OCI-LY1 (cell line): ENCODE data around the gene DMD.

Source experiments
- H2AFZ ChIP-seq: fragments of 200-600 bp; sonication (generic), shearing (Covaris generic); 2 replicates; pipeline ENCODE4 v1.6.0; 2014; ENCODE audit warnings: antibody characterized with exemption, mild to moderate bottlenecking, low read length
- H3F3A ChIP-seq: fragments of 200-600 bp; sonication (generic), shearing (Covaris generic); 2 replicates; pipeline ENCODE4 v1.6.0; 2014; ENCODE audit warnings: mild to moderate bottlenecking, antibody characterized with exemption, low read length, moderate library complexity; ENCODE audit not compliant: insufficient read depth
- H3K27ac ChIP-seq: fragments of 200-600 bp; sonication (generic); 2 replicates; pipeline ENCODE4 v1.5.1; 2014; ENCODE audit warnings: low read length, mixed run types, mild to moderate bottlenecking, low read depth; ENCODE audit not compliant: poor library complexity, severe bottlenecking
- H3K27me3 ChIP-seq: fragments of 200-600 bp; sonication (generic); 2 replicates; pipeline ENCODE4 v1.6.0; 2014; ENCODE audit warnings: antibody characterized with exemption, mild to moderate bottlenecking, low read length, moderate library complexity; ENCODE audit not compliant: insufficient read depth
- H3K36me3 ChIP-seq: fragments of 200-600 bp; sonication (generic); 2 replicates; pipeline ENCODE4 v1.6.1; 2014; ENCODE audit warnings: mild to moderate bottlenecking, antibody characterized with exemption, low read length, moderate library complexity, mixed read lengths; ENCODE audit not compliant: insufficient read depth
- H3K4me1 ChIP-seq: fragments of 200-600 bp; sonication (generic); 2 replicates; pipeline ENCODE4 v1.5.1; 2014; ENCODE audit warnings: mild to moderate bottlenecking, low read length, moderate library complexity; ENCODE audit not compliant: insufficient read depth, severe bottlenecking
- H3K4me2 ChIP-seq: fragments of 200-600 bp; sonication (generic), shearing (Covaris generic); 2 replicates; pipeline ENCODE4 v1.6.1; 2014; ENCODE audit warnings: low read length
- H3K4me3 ChIP-seq: fragments of 200-600 bp; sonication (generic); 2 replicates; pipeline ENCODE4 v1.5.1; 2014; ENCODE audit warnings: low read length, low read depth, mild to moderate bottlenecking, mixed read lengths; ENCODE audit not compliant: poor library complexity, severe bottlenecking
- H3K79me2 ChIP-seq: fragments of 200-600 bp; shearing (Covaris generic); 2 replicates; pipeline ENCODE4 v1.6.1; 2016; ENCODE audit warnings: mixed run types, low read length, mixed read lengths; ENCODE audit not compliant: insufficient read depth
- H3K9ac ChIP-seq: fragments of 200-600 bp; sonication (generic), shearing (Covaris generic); 2 replicates; pipeline ENCODE4 v1.6.1; 2014; ENCODE audit warnings: mild to moderate bottlenecking, low read length, mixed read lengths
- H3K9me2 ChIP-seq: fragments of 200-600 bp; sonication (generic), shearing (Covaris generic); 2 replicates; pipeline ENCODE4 v1.6.1; 2014; ENCODE audit warnings: low read depth, mild to moderate bottlenecking, low read length, mixed read lengths
- H3K9me3 ChIP-seq: fragments of 200-600 bp; shearing (Covaris generic); 2 replicates; pipeline ENCODE4 v1.6.1; 2014; ENCODE audit warnings: low read length, mixed read lengths
- H4K20me1 ChIP-seq: fragments of 200-600 bp; sonication (generic), shearing (Covaris generic); 2 replicates; pipeline ENCODE4 v1.6.0; 2016; ENCODE audit warnings: mild to moderate bottlenecking, low read length; ENCODE audit not compliant: insufficient read depth
- CTCF ChIP-seq: fragments of 200-600 bp; sonication (generic), shearing (Covaris generic); IDR thresholded peaks from 2 replicates; pipeline ENCODE4 v1.5.1; 2017; ENCODE audit warnings: mild to moderate bottlenecking, antibody characterized with exemption, low read length, moderate library complexity, mixed read lengths
- EZH2 ChIP-seq: fragments of 200-600 bp; sonication (generic), shearing (Covaris generic); IDR thresholded peaks from 2 replicates; pipeline ENCODE4 v1.8.0; 2017; ENCODE audit warnings: borderline replicate concordance, mixed run types, mild to moderate bottlenecking, antibody characterized with exemption, low read length, moderate library complexity, mixed read lengths

DMD gene

GRCh38 chrX:31649201-31649600, 1562.1 kb downstream of the DMD start:
- no peaks in the 10 kb centered on the region for H3K4me1 ChIP-seq
- H2AFZ ChIP-seq: no peak overlapping the region
- H4K20me1 ChIP-seq: no peaks in the 10 kb centered on the region
- H3K36me3 ChIP-seq: no peaks in the 10 kb centered on the region
- TF ChIP-seq EZH2 (no peak), CTCF (no peak)
- H3F3A ChIP-seq: no peaks in the 10 kb centered on the region
- H3K4me3 ChIP-seq: no peak overlapping the region
- no peak overlapping the region for H3K4me2 ChIP-seq
- H3K9me3 ChIP-seq: no peaks in the 10 kb centered on the region
- no peak overlapping the region for H3K27ac ChIP-seq
- H3K9ac ChIP-seq: no peak overlapping the region
- H3K79me2 ChIP-seq: no peaks in the 10 kb centered on the region
- H3K27me3 ChIP-seq: no peaks in the 10 kb centered on the region
- H3K9me2 ChIP-seq: no peaks in the 10 kb centered on the region

- Histone ChIP-seq H3K27me3 (no peaks in the 10 kb centered on the region), H3K9me2 (no peaks in the 10 kb centered on the region), H3K36me3 (no peaks in the 10 kb centered on the region), H3F3A (no peaks in the 10 kb centered on the region), H3K9ac (no peak overlapping the region), H3K4me1 (no peaks in the 10 kb centered on the region), H3K4me3 (no peak overlapping the region), H3K4me2 (no peak overlapping the region), H3K79me2 (no peaks in the 10 kb centered on the region), H2AFZ (no peak overlapping the region), H3K9me3 (no peaks in the 10 kb centered on the region), H4K20me1 (no peaks in the 10 kb centered on the region), H3K27ac (no peak overlapping the region)
- TF ChIP-seq CTCF: no peak
- TF ChIP-seq EZH2: no peak
These were observed 1578.0 kb downstream of the DMD start for GRCh38 chrX:31633349-31633748.

- Histone ChIP-seq H3K9ac (no peak overlapping the region), H3K4me2 (no peak overlapping the region), H3F3A (no peaks in the 10 kb centered on the region), H3K9me3 (no peaks in the 10 kb centered on the region), H3K36me3 (no peaks in the 10 kb centered on the region), H3K27me3 (no peaks in the 10 kb centered on the region), H3K27ac (no peak overlapping the region), H2AFZ (no peak overlapping the region), H4K20me1 (no peaks in the 10 kb centered on the region), H3K4me1 (no peaks in the 10 kb centered on the region), H3K9me2 (no peaks in the 10 kb centered on the region), H3K4me3 (no peak overlapping the region), H3K79me2 (no peaks in the 10 kb centered on the region)
- no peak for TF ChIP-seq CTCF
These were observed 1582.2 kb downstream of the DMD start for GRCh38 chrX:31629195-31629594.
